Esophagus (tissue), 2 donors: Measurements from ENCODE around the gene TCERG1L. TPM values are rescaled to one million over a fixed set of nuclear protein-coding genes. Genes with fewer than 3 reads are reported as not detected.

Experiments
- H3K27ac ChIP-seq, 2 donors: one replicate each; pipeline ENCODE4 v1.5.1; 2013; ENCODE audit warnings: low read depth in 2 of 2, mild to moderate bottlenecking in 2 of 2, inconsistent platforms in 1 of 2, low read length in 1 of 2, moderate library complexity in 1 of 2
- H3K27me3 ChIP-seq, 2 donors: one replicate each; pipeline ENCODE4 v1.6.1; 2013; ENCODE audit warnings: low read length in 2 of 2, control low read depth in 1 of 2, mild to moderate bottlenecking in 1 of 2; ENCODE audit not compliant: insufficient read depth in 2 of 2, control insufficient read depth in 1 of 2
- H3K36me3 ChIP-seq, 2 donors: one replicate each; pipeline ENCODE4 v1.6.1; 2013; ENCODE audit warnings: low read length in 1 of 2; ENCODE audit not compliant: control insufficient read depth in 2 of 2, insufficient read depth in 2 of 2
- H3K4me1 ChIP-seq, 2 donors: one replicate each; pipeline ENCODE4 v1.6.1; 2013; ENCODE audit warnings: low read length in 1 of 2; ENCODE audit not compliant: control insufficient read depth in 2 of 2, insufficient read depth in 2 of 2
- H3K4me3 ChIP-seq, 2 donors: one replicate each; pipeline ENCODE4 v1.5.1; 2013; ENCODE audit warnings: low read length in 2 of 2, mild to moderate bottlenecking in 2 of 2, low read depth in 1 of 2, moderate library complexity in 1 of 2
- H3K9me3 ChIP-seq, 2 donors: one replicate each; pipeline ENCODE4 v1.6.1; 2013; ENCODE audit warnings: mild to moderate bottlenecking in 2 of 2, low read depth in 1 of 2, low read length in 1 of 2, moderate library complexity in 1 of 2; ENCODE audit not compliant: control insufficient read depth in 2 of 2, insufficient read depth in 1 of 2
- WGBS, 2 donors: extraction: QIAGEN DNeasy Blood & Tissue Kit; methylation state at CpG; one replicate each; pipeline ENCODE4 v1.1.7; 2013; 5-methylcytosine and 5-hydroxymethylcytosine counted together
- polyA plus RNA-seq, 2 donors: library from polyadenylated mRNA; stranded (reverse); fragments of 200-250 nt; gene quantifications; one replicate each; pipeline ENCODE4 v1.2.3, GENCODE V29; 2013
- donor health status: healthy with polysubstance abuse.
- donor health status: Bipolar disorder and iron deficiency.

TCERG1L gene
- polyA plus RNA-seq, 2 donors = 0.48 TPM; not detected in 1

- no peaks in the 10 kb centered on the region for H3K4me1 ChIP-seq
- WGBS, 2 donors = 89 to 93% methylated on average over 14 of the region's 14 CpGs
- H3K27ac ChIP-seq = no peak overlapping the region
- H3K27me3 ChIP-seq = no peaks in the 10 kb centered on the region
- peaks cover 0 to 10% of the 10 kb centered on the region in 2 donors for H3K9me3 ChIP-seq
- H3K4me3 ChIP-seq = no peak overlapping the region
- H3K36me3 ChIP-seq = no peaks in the 10 kb centered on the region
These were observed 139.1 kb downstream of the TCERG1L start for GRCh38 chr10:131172433-131172832.

GRCh38 chr10:131169146-131169545 lies 142.4 kb downstream of the TCERG1L start:
- no peaks in the 10 kb centered on the region for H3K4me1 ChIP-seq
- H3K4me3 ChIP-seq = no peak overlapping the region
- 79 to 82% methylated on average over 7 of the region's 7 CpGs for WGBS, 2 donors
- H3K9me3 ChIP-seq = no peaks in the 10 kb centered on the region
- no peaks in the 10 kb centered on the region for H3K27me3 ChIP-seq
- H3K27ac ChIP-seq = no peak overlapping the region
- no peaks in the 10 kb centered on the region for H3K36me3 ChIP-seq

GRCh38 chr10:131168238-131168875 lies 143.2 kb downstream of the TCERG1L start:
- WGBS, 2 donors = 84 to 86% methylated on average over 17 of the region's 17 CpGs
- Histone ChIP-seq H3K9me3 (no peaks in the 10 kb centered on the region), H3K27ac (no peak overlapping the region), H3K4me1 (no peaks in the 10 kb centered on the region), H3K4me3 (no peak overlapping the region), H3K27me3 (no peaks in the 10 kb centered on the region), H3K36me3 (no peaks in the 10 kb centered on the region)

- Histone ChIP-seq H3K27me3 (no peaks in the 10 kb centered on the region), H3K4me3 (no peak overlapping the region), H3K27ac (no peak overlapping the region), H3K36me3 (no peaks in the 10 kb centered on the region), H3K9me3 (no peaks in the 10 kb centered on the region), H3K4me1 (no peaks in the 10 kb centered on the region)
- WGBS, 2 donors = 75 to 77% methylated on average over 13 of the region's 13 CpGs
These were observed 144.3 kb downstream of the TCERG1L start for GRCh38 chr10:131167036-131167860.

- Histone ChIP-seq H3K4me3 (no peak overlapping the region), H3K4me1 (no peaks in the 10 kb centered on the region), H3K36me3 (no peaks in the 10 kb centered on the region), H3K9me3 (no peaks in the 10 kb centered on the region), H3K27ac (no peak overlapping the region), H3K27me3 (no peaks in the 10 kb centered on the region)
- 87 to 89% methylated on average over 9 of the region's 9 CpGs for WGBS, 2 donors
These were observed 145.0 kb downstream of the TCERG1L start for GRCh38 chr10:131166486-131166885.

- no peak overlapping the region for H3K27ac ChIP-seq
- H3K27me3 ChIP-seq = no peaks in the 10 kb centered on the region
- no peak overlapping the region for H3K4me3 ChIP-seq
- 75 to 89% methylated on average over 7 of the region's 7 CpGs for WGBS, 2 donors
- H3K4me1 ChIP-seq = no peaks in the 10 kb centered on the region
- H3K36me3 ChIP-seq = no peaks in the 10 kb centered on the region
- no peaks in the 10 kb centered on the region for H3K9me3 ChIP-seq
These were observed 146.4 kb downstream of the TCERG1L start for GRCh38 chr10:131165092-131165491.

GRCh38 chr10:131162866-131163843 lies 148.4 kb downstream of the TCERG1L start:
- H3K4me3 ChIP-seq = no peak overlapping the region
- WGBS, 2 donors = 57 to 67% methylated on average over 15 of the region's 15 CpGs
- no peaks in the 10 kb centered on the region for H3K27me3 ChIP-seq
- H3K4me1 ChIP-seq = no peaks in the 10 kb centered on the region
- no peaks in the 10 kb centered on the region for H3K36me3 ChIP-seq
- no peak overlapping the region for H3K27ac ChIP-seq
- no peaks in the 10 kb centered on the region for H3K9me3 ChIP-seq

GRCh38 chr10:131162211-131162610 lies 149.3 kb downstream of the TCERG1L start:
- WGBS, 2 donors = 79 to 80% methylated on average over 6 of the region's 6 CpGs
- Histone ChIP-seq H3K9me3 (no peaks in the 10 kb centered on the region), H3K27me3 (no peaks in the 10 kb centered on the region), H3K27ac (no peak overlapping the region), H3K36me3 (no peaks in the 10 kb centered on the region), H3K4me3 (no peak overlapping the region), H3K4me1 (no peaks in the 10 kb centered on the region)

- no peaks in the 10 kb centered on the region for H3K4me1 ChIP-seq
- 91% methylated on average over 8 of the region's 8 CpGs for WGBS, 2 donors
- no peaks in the 10 kb centered on the region for H3K36me3 ChIP-seq
- H3K4me3 ChIP-seq = no peak overlapping the region
- no peak overlapping the region for H3K27ac ChIP-seq
- H3K27me3 ChIP-seq = no peaks in the 10 kb centered on the region
- no peaks in the 10 kb centered on the region for H3K9me3 ChIP-seq
These were observed 150.4 kb downstream of the TCERG1L start for GRCh38 chr10:131161087-131161486.
